HepG2 (cell line): Measurements from ENCODE around the gene RABGAP1L. TPM values are rescaled to one million over a fixed set of nuclear protein-coding genes. Genes with fewer than 3 reads are reported as not detected.
"Not testable (repeated sequence)": the region's sequence is repeated elsewhere in the genome, so short reads cannot be mapped to it uniquely, and the experiment has no call there.

ENCODE experiments used
- ATAC-seq: fragments of 200-7000 bp; cut with Tn5 transposase; 3 replicates; pipeline ENCODE4 v1.9.1; 2020; ENCODE audit warnings: mild to moderate bottlenecking, moderate library complexity
- BruUV-seq: library from RNA; stranded (reverse); fragments of 400-500 nt; replicated peaks from 2 replicates; lab custom pipeline; 2021; lab: Mats Ljungman, UMichigan
- CTCF ChIA-PET: fragments of 300-600 bp; formaldehyde crosslinking; extraction: SDS; loops from one replicate; lab custom pipeline; 2021; ENCODE audit warnings: low total read pairs, inconsistent platforms, low intra/inter-chr PET ratio; lab: Yijun Ruan, JAX
- POLR2A ChIA-PET: fragments of 350-600 bp; sonication (Branson Sonifier 250); formaldehyde crosslinking; loops from one replicate; lab custom pipeline; 2020; ENCODE audit warnings: antibody characterized with exemption, inconsistent platforms; lab: Yijun Ruan, JAX
- DNase-seq: peaks from one replicate; pipeline ENCODE4 v3.0.0-alpha.2; 2015; ENCODE audit warnings: low spot score
- FAIRE-seq: peaks from 3 replicates; lab custom pipeline; 2011; peaks lifted over from hg19 to GRCh38; lab: Jason Lieb, UNC
- H2AFZ ChIP-seq: one replicate; pipeline ENCODE4 v1.6.1; 2011; ENCODE audit warnings: low read length, inconsistent platforms
- H3K27ac ChIP-seq: fragments of 300-600 bp; 3 replicates; pipeline ENCODE4 v1.8.0; 2011; ENCODE audit warnings: mixed run types, mild to moderate bottlenecking, mixed read lengths, low read length, inconsistent platforms; ENCODE audit not compliant: insufficient read depth; ENCODE audit errors: extremely low read length
- H3K27me3 ChIP-seq, 2 experiments: fragments of 200-600 bp in 1 of 2; 2 replicates in 1 of 2; 3 replicates in 1 of 2; pipeline versions ENCODE4 v1.6.0 to v1.8.0; 2011; ENCODE audit warnings: low read length in 2 of 2, mild to moderate bottlenecking in 2 of 2, moderate library complexity in 2 of 2, inconsistent platforms in 1 of 2; ENCODE audit not compliant: insufficient read depth in 2 of 2, control insufficient read depth in 1 of 2
- H3K36me3 ChIP-seq, 2 experiments: fragments of 200-600 bp in 1 of 2; replicated peaks in 1 of 2; 2 replicates in 1 of 2; 3 replicates in 1 of 2; pipeline versions ENCODE4 v1.5.1 to v1.8.0; 2011; ENCODE audit warnings: low read length in 2 of 2, inconsistent platforms in 1 of 2; ENCODE audit not compliant: insufficient read depth in 2 of 2, control insufficient read depth in 1 of 2
- H3K4me1 ChIP-seq: 2 replicates; pipeline ENCODE4 v1.5.1; 2012; ENCODE audit warnings: low read length, inconsistent platforms; ENCODE audit not compliant: insufficient read depth
- H3K4me2 ChIP-seq: 2 replicates; pipeline ENCODE4 v1.6.0; 2011; ENCODE audit warnings: low read depth, low read length, inconsistent platforms
- H3K4me3 ChIP-seq, 3 experiments: fragments of 200-600 bp in 1 of 3; sonication (generic), shearing (Covaris generic) in 1 of 3; replicated peaks in 1 of 3; 2 replicates each; pipeline ENCODE4 v1.5.1; 2011 to 2016; ENCODE audit warnings: low read length in 3 of 3, inconsistent platforms in 2 of 3, low read depth in 2 of 3, mild to moderate bottlenecking in 2 of 3, control low read depth in 1 of 3, mixed read lengths in 1 of 3; ENCODE audit not compliant: insufficient read depth in 1 of 3
- H3K79me2 ChIP-seq: one replicate; pipeline ENCODE4 v1.6.1; 2011; ENCODE audit warnings: low read length, inconsistent platforms; ENCODE audit not compliant: insufficient read depth
- H3K9ac ChIP-seq: 2 replicates; pipeline ENCODE4 v1.6.0; 2011; ENCODE audit warnings: mild to moderate bottlenecking, low read depth, low read length, inconsistent platforms; ENCODE audit not compliant: insufficient read depth
- H3K9me3 ChIP-seq: 2 replicates; pipeline ENCODE4 v1.5.1; 2012; ENCODE audit warnings: mild to moderate bottlenecking, low read length
- H4K20me1 ChIP-seq: 2 replicates; pipeline ENCODE4 v1.6.0; 2011; ENCODE audit warnings: inconsistent platforms, mild to moderate bottlenecking, low read length, moderate library complexity; ENCODE audit not compliant: insufficient read depth
- ARNT2 ChIP-seq: sonication (generic); formaldehyde crosslinking; IDR thresholded peaks from 2 replicates; pipeline ENCODE4 v1.8.0; 2022; ENCODE audit warnings: mild to moderate bottlenecking, low read depth, missing genetic modification reagents, moderate library complexity
- KDM4B ChIP-seq: sonication (generic); formaldehyde crosslinking; IDR thresholded peaks from 2 replicates; pipeline ENCODE4 v1.4.0; 2020; ENCODE audit warnings: missing genetic modification reagents
- SP5 ChIP-seq: IDR thresholded peaks from 2 replicates; pipeline ENCODE4 v1.6.1; 2016; ENCODE audit warnings: low read depth, borderline replicate concordance
- TARDBP ChIP-seq: sonication (generic); formaldehyde crosslinking; IDR thresholded peaks from 2 replicates; pipeline ENCODE4 v1.8.0; 2022; ENCODE audit warnings: mild to moderate bottlenecking, missing genetic modification reagents
- XRCC5 ChIP-seq: fragments of 200-400 bp; formaldehyde crosslinking; optimal IDR thresholded peaks from 2 replicates; pipeline ENCODE3; 2017; ENCODE audit warnings: mild to moderate bottlenecking, low read length
- ZNF337 ChIP-seq: sonication (generic); formaldehyde crosslinking; IDR thresholded peaks from 2 replicates; pipeline ENCODE4 v1.5.1; 2020; ENCODE audit warnings: missing genetic modification reagents, low read depth, mild to moderate bottlenecking, borderline replicate concordance
- ZNF552 ChIP-seq: sonication (generic); formaldehyde crosslinking; IDR thresholded peaks from 2 replicates; pipeline ENCODE4 v1.9.0; 2022; ENCODE audit warnings: missing genetic modification reagents, mild to moderate bottlenecking, borderline replicate concordance
- ZNF766 ChIP-seq: sonication (generic); formaldehyde crosslinking; IDR thresholded peaks from 2 replicates; pipeline ENCODE4 v1.5.0; 2020; ENCODE audit warnings: missing genetic modification reagents, borderline replicate concordance
- ZSCAN12 ChIP-seq: sonication (generic); formaldehyde crosslinking; IDR thresholded peaks from 2 replicates; pipeline ENCODE4 v1.9.0; 2021; ENCODE audit warnings: mild to moderate bottlenecking, missing genetic modification reagents
- WGBS: methylation state at CpG from one replicate; pipeline ENCODE4 v1.1.6; 2017; ENCODE audit warnings: low lambda C conversion rate; 5-methylcytosine and 5-hydroxymethylcytosine counted together
- in situ Hi-C: cut with HindIII; loops from 2 replicates; pipeline ENCODE4 v1.10.0; 2017; ENCODE audit warnings: low pct_unique_long_range_greater_than_20kb; ENCODE audit not compliant: extremely low pct_ligation_motif_present
- intact Hi-C: fragments of 100-400 bp; cut with micrococcal nuclease; formaldehyde crosslinking; loops from one replicate; pipeline ENCODE4 v1.10.0; 2022; ENCODE audit not compliant: unreplicated experiment
- polyA plus RNA-seq, 8 experiments: library from polyadenylated mRNA; depleted of rRNA in 3 of 8; stranded (reverse) in 7 of 8; unstranded in 1 of 8; fragments of >200 nt; fragmentation: Illumina TruSeq in 4 of 8; extraction: Trizol in 4 of 8; gene quantifications; 2 replicates each; pipeline versions ENCODE4 v1.2.1 to v1.2.3, GENCODE V29; 2011 to 2016; ENCODE audit warnings: low read depth in 4 of 8, missing spikeins in 1 of 8, mixed read lengths in 1 of 8; ENCODE audit not compliant: insufficient read depth in 1 of 8
- total RNA-seq, 5 experiments: library from RNA; depleted of rRNA; stranded (reverse); fragments of >200 nt; fragmentation: Illumina TruSeq; extraction: Trizol; gene quantifications; 2 replicates each; pipeline ENCODE4 v1.2.3, GENCODE V29; 2016; ENCODE audit warnings: low read depth in 1 of 5
- TF ChIP-seq, protein P1 (sequence below): sonication (generic); IDR thresholded peaks from 2 replicates; pipeline ENCODE4 v1.6.1; 2016; ENCODE audit warnings: low read depth, borderline replicate concordance

RABGAP1L gene
- total and polyA plus RNA-seq, 2 of the 13 experiments (the other 11 are each of a cell fraction or from before 2014, with no cell fraction given): 7.9 to 22.6 TPM

DNA sequence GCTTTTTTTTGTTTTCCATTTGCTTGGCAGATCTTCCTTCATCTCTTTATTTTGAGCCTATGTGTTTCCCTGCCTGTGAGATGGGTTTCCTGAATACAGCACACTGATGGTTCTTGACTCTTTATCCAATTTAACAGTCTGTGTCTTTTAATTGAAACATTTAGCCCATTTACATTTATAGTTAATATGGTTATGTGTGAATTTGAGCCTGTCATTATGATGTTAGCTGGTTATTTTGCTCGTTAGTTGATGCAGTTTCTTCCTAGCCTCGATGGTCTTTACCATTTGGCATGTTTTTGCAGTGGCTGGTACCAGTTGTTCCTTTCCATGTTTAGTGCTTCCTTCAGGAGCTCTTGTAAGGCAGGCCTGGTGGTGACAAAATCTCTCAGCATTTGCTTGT, 384.1 kb downstream of the RABGAP1L start:
- BruUV-seq, H3K36me3 ChIP-seq, H3K79me2 ChIP-seq, ATAC-seq, H3K9me3 ChIP-seq, H3K4me1 ChIP-seq, POLR2A ChIA-PET, H3K4me2 ChIP-seq, DNase-seq, in situ Hi-C loops, H3K27ac ChIP-seq, FAIRE-seq, H2AFZ ChIP-seq, CTCF ChIA-PET, intact Hi-C loops, H3K4me3 ChIP-seq, H4K20me1 ChIP-seq, H3K27me3 ChIP-seq, H3K9ac ChIP-seq: not testable (repeated sequence)
- WGBS: 71% methylated on average over 2 of the region's 2 CpGs

GRCh38 chr1:174550296-174550695, 391.0 kb downstream of the RABGAP1L start:
- in situ Hi-C loops (no loop called here), intact Hi-C loops (no loop called here)
- H3K4me3 ChIP-seq: no peak overlapping the region
- ATAC-seq (no peak), DNase-seq (no peak), FAIRE-seq (no peak)
- H3K4me2 ChIP-seq: no peak overlapping the region
- H2AFZ ChIP-seq: no peak overlapping the region
- POLR2A ChIA-PET: no interaction called here
- H3K9me3 ChIP-seq: no peaks in the 10 kb centered on the region
- TF ChIP-seq KDM4B (CRISPR knock-in tag) (no peak), ZNF337 (CRISPR knock-in tag) (no peak), ZNF766 (CRISPR knock-in tag) (no peak), SP5 (CRISPR knock-in tag) (no peak), ZNF552 (CRISPR knock-in tag) (no peak), TARDBP (CRISPR knock-in tag) (no peak), XRCC5 (no peak), ZSCAN12 (CRISPR knock-in tag) (no peak), ARNT2 (CRISPR knock-in tag) (no peak)
- TF ChIP-seq, protein P1, sequence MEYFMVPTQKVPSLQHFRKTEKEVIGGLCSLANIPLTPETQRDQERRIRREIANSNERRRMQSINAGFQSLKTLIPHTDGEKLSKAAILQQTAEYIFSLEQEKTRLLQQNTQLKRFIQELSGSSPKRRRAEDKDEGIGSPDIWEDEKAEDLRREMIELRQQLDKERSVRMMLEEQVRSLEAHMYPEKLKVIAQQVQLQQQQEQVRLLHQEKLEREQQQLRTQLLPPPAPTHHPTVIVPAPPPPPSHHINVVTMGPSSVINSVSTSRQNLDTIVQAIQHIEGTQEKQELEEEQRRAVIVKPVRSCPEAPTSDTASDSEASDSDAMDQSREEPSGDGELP: no peak
- H4K20me1 ChIP-seq: no peaks in the 10 kb centered on the region
- no peaks in the 10 kb centered on the region for H3K36me3 ChIP-seq
- no peaks in the 10 kb centered on the region for H3K79me2 ChIP-seq
- 91% methylated on average over 3 of the region's 3 CpGs for WGBS
- no peaks in the 10 kb centered on the region for H3K27me3 ChIP-seq
- H3K4me1 ChIP-seq: peaks cover under 1% of the 10 kb centered on the region; the same call in 1 of the 2 replicates
- BruUV-seq: no TSS peak
- no peak overlapping the region for H3K9ac ChIP-seq
- CTCF ChIA-PET: no interaction called here
- H3K27ac ChIP-seq: no peak overlapping the region
